DOHH2 (cell line): ENCODE data around the gene CRYZL1.

Experiments used
- H3F3A ChIP-seq: fragments of 200-600 bp; sonication (generic), shearing (Covaris generic); 2 replicates; pipeline ENCODE4 v1.6.0; 2016; ENCODE audit warnings: antibody characterized with exemption, mild to moderate bottlenecking; ENCODE audit not compliant: control insufficient read depth, insufficient read depth
- H3K27ac ChIP-seq: fragments of 200-600 bp; sonication (generic); 2 replicates; pipeline ENCODE4 v1.5.1; 2014; ENCODE audit warnings: low read depth, mild to moderate bottlenecking, low read length, moderate library complexity
- H3K27me3 ChIP-seq: fragments of 200-600 bp; sonication (generic); 2 replicates; pipeline ENCODE4 v1.6.1; 2014; ENCODE audit warnings: mild to moderate bottlenecking, low read length, mixed read lengths; ENCODE audit not compliant: control insufficient read depth
- H3K36me3 ChIP-seq: fragments of 200-600 bp; sonication (generic); 2 replicates; pipeline ENCODE4 v1.6.1; 2014; ENCODE audit warnings: mild to moderate bottlenecking, low read length, moderate library complexity, mixed read lengths; ENCODE audit not compliant: control insufficient read depth
- H3K4me1 ChIP-seq: fragments of 200-600 bp; sonication (generic); 2 replicates; pipeline ENCODE4 v1.6.1; 2014; ENCODE audit warnings: mild to moderate bottlenecking, low read length, mixed read lengths; ENCODE audit not compliant: control insufficient read depth
- H3K4me2 ChIP-seq: fragments of 200-600 bp; sonication (generic); 2 replicates; pipeline ENCODE4 v1.6.0; 2014; ENCODE audit warnings: mild to moderate bottlenecking, low read length, moderate library complexity
- H3K4me3 ChIP-seq: fragments of 200-600 bp; sonication (generic); 2 replicates; pipeline ENCODE4 v1.5.1; 2014; ENCODE audit warnings: mild to moderate bottlenecking, low read length, mixed read lengths
- H3K79me2 ChIP-seq: fragments of 200-600 bp; sonication (generic); 2 replicates; pipeline ENCODE4 v1.6.1; 2014; ENCODE audit warnings: mild to moderate bottlenecking, low read length, mixed read lengths; ENCODE audit not compliant: control insufficient read depth
- H3K9me2 ChIP-seq: fragments of 200-600 bp; sonication (generic); replicated peaks from 2 replicates; pipeline ENCODE4 v1.6.1; 2014; ENCODE audit warnings: mild to moderate bottlenecking, low read length, mixed read lengths; ENCODE audit not compliant: control insufficient read depth
- H3K9me3 ChIP-seq: fragments of 200-600 bp; sonication (generic); 2 replicates; pipeline ENCODE4 v1.6.1; 2014; ENCODE audit warnings: antibody characterized with exemption, low read length, mixed read lengths; ENCODE audit not compliant: control insufficient read depth, insufficient read depth
- H4K20me1 ChIP-seq: fragments of 200-600 bp; sonication (generic); 2 replicates; pipeline ENCODE4 v1.6.0; 2014; ENCODE audit warnings: low read depth, mild to moderate bottlenecking, antibody characterized with exemption, low read length, moderate library complexity; ENCODE audit not compliant: control insufficient read depth, insufficient read depth
- CTCF ChIP-seq: fragments of 200-600 bp; sonication (generic); IDR thresholded peaks from one replicate; pipeline ENCODE4 v1.5.1; 2014; ENCODE audit warnings: antibody characterized with exemption, mild to moderate bottlenecking, low read depth, low read length; ENCODE audit not compliant: poor library complexity, severe bottlenecking
- EZH2phosphoT487 ChIP-seq: fragments of 200-600 bp; sonication (generic); IDR thresholded peaks from 2 replicates; pipeline ENCODE4 v1.6.1; 2017; ENCODE audit warnings: borderline replicate concordance, mild to moderate bottlenecking, antibody characterized with exemption, low read length, moderate library complexity, mixed read lengths

The CRYZL1 gene

GRCh38 chr21:33598051-33598450 is 43.5 kb downstream of the CRYZL1 start:
- H3K9me2 ChIP-seq: no peaks in the 10 kb centered on the region
- no peak for TF ChIP-seq EZH2phosphoT487
- no peak for TF ChIP-seq CTCF
- no peaks in the 10 kb centered on the region for H3K79me2 ChIP-seq
- no peaks in the 10 kb centered on the region for H3K9me3 ChIP-seq
- H4K20me1 ChIP-seq: no peaks in the 10 kb centered on the region
- peaks cover 9% of the 10 kb centered on the region; the same call in 1 of the 2 replicates for H3F3A ChIP-seq
- no peak overlapping the region for H3K27ac ChIP-seq
- peaks cover 25% of the 10 kb centered on the region for H3K36me3 ChIP-seq
- no peaks in the 10 kb centered on the region for H3K27me3 ChIP-seq
- H3K4me3 ChIP-seq: no peak overlapping the region
- no peak overlapping the region for H3K4me2 ChIP-seq
- H3K4me1 ChIP-seq: no peaks in the 10 kb centered on the region

GRCh38 chr21:33588485-33589335 is 52.8 kb downstream of the CRYZL1 start, which contains the start of gene DONSON:
Gene DONSON, minus strand, starts transcription at chr21:33588684. Its CDS starts 43 bp downstream, at chr21:33588641.
- Histone ChIP-seq H3K27me3 (no peaks in the 10 kb centered on the region), H4K20me1 (no peaks in the 10 kb centered on the region), H3F3A (peaks cover 11% of the 10 kb centered on the region; the same call in 1 of the 2 replicates), H3K9me3 (no peaks in the 10 kb centered on the region), H3K4me3 (peak within 1 kb of the TSS; percentile 94), H3K79me2 (peaks cover 33% of the 10 kb centered on the region), H3K27ac (peak within 1 kb of the TSS; percentile 39), H3K36me3 (peaks cover 30% of the 10 kb centered on the region), H3K4me2 (peak within 1 kb of the TSS; percentile 94), H3K9me2 (no peaks in the 10 kb centered on the region), H3K4me1 (peaks cover 22% of the 10 kb centered on the region)
- TF ChIP-seq EZH2phosphoT487: no peak
- no peak for TF ChIP-seq CTCF

- Histone ChIP-seq H3K4me1 (peaks cover 22% of the 10 kb centered on the region), H3K27me3 (no peaks in the 10 kb centered on the region), H3F3A (peaks cover 12% of the 10 kb centered on the region), H3K9me3 (no peaks in the 10 kb centered on the region), H3K9me2 (no peaks in the 10 kb centered on the region), H3K36me3 (peaks cover 37% of the 10 kb centered on the region), H4K20me1 (no peaks in the 10 kb centered on the region), H3K4me3 (peak overlapping the region; percentile 94), H3K27ac (peak overlapping the region; percentile 39), H3K79me2 (peaks cover 33% of the 10 kb centered on the region), H3K4me2 (peak overlapping the region; percentile 94)
- TF ChIP-seq CTCF (no peak), EZH2phosphoT487 (no peak)
These were observed 53.6 kb downstream of the CRYZL1 start for GRCh38 chr21:33587792-33588484.
